AG10803 (cell line): ENCODE results near the gene SLC35D3.

ENCODE experiments used
- DNase-seq: peaks from one replicate; pipeline ENCODE4 v3.0.0; 2010; ENCODE audit warnings: low read depth
- H3K4me3 ChIP-seq: 2 replicates; pipeline ENCODE4 v1.5.1; 2011; ENCODE audit warnings: mild to moderate bottlenecking, low read length, control low read depth
- CTCF ChIP-seq: conservative IDR thresholded peaks from 2 replicates; pipeline ENCODE4 v1.5.1; 2011; ENCODE audit warnings: mild to moderate bottlenecking, low read length, control low read depth, inconsistent platforms

The SLC35D3 gene

DNA sequence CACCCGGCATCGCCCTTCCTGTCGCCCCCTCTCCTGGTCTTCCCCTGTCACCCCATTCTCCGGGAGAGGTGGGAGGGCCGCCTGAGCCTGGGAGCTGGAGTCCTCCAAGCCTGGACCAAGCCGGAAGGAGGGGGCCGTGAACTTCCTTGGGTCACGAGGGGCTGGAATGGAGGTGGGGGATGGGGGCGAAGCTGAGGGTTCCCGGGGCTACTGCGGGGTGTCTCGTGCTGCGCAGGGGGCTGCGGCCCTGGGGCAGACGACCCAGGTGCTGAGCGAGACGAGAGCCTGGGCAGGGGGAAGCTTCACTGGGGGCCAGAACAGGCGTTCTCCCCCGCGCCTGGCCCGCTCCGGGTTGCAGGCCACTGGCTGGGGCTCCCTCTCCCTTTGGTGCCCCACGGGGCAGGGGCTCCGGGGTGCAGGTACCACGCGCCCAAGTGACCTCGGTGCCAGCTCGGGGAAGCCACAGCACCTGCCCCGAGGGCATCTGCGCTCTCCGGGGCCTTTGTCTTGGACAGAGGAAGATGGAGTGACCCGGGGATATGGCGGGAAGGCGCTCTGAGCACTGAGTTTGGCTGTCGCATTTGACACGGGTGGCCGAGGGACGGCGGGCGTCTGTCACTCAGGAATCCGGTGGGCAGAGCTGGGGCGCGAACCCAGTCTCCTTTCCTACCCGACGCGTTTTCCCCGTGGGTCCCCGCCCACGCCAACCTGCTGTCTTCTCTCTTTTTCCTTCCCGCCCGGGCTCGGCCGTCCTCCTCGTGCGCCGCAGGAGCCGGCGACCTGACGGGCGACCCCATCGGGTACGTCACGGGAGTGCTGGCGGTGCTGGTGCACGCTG lies 1.2 kb downstream of the SLC35D3 start:
- DNase-seq = no peak
- no peak overlapping the region for H3K4me3 ChIP-seq
- no peak for TF ChIP-seq CTCF

- H3K4me3 ChIP-seq = no peak overlapping the region
- TF ChIP-seq CTCF = no peak
- no peak for DNase-seq
Observed at GRCh38 chr6:136923954-136924673, 2.0 kb downstream of the SLC35D3 start.

GRCh38 chr6:136926383-136926782 lies 4.3 kb downstream of the SLC35D3 start:
- no peak overlapping the region for H3K4me3 ChIP-seq
- no peak for DNase-seq
- TF ChIP-seq CTCF = no peak

DNA sequence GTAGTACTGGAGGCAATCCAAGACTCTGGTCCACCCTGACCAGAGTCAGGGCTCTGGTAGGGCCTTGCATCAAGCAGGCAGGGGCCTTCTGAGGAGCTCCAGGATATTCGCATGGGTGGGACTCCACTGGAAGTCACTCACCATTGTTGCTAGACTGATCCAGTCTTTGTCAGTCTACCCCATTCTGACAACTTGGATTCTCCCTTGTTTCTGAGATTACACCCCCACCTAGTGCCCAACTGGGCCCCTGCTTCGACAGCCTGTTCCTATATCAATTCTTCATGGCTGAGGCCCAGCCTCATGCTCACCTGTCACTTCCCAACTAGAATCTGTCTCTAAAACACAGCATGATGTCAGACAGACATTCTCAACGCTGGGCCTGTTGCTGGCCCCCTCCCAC lies 5.2 kb downstream of the SLC35D3 start:
- TF ChIP-seq CTCF = peak; percentile 21; the same call in 1 of the 2 replicates
- no peak overlapping the region for H3K4me3 ChIP-seq
- no peak for DNase-seq

GRCh38 chr6:136930528-136930927 lies 8.4 kb downstream of the SLC35D3 start:
- no peak for TF ChIP-seq CTCF
- no peak for DNase-seq
- H3K4me3 ChIP-seq = no peak overlapping the region

DNA sequence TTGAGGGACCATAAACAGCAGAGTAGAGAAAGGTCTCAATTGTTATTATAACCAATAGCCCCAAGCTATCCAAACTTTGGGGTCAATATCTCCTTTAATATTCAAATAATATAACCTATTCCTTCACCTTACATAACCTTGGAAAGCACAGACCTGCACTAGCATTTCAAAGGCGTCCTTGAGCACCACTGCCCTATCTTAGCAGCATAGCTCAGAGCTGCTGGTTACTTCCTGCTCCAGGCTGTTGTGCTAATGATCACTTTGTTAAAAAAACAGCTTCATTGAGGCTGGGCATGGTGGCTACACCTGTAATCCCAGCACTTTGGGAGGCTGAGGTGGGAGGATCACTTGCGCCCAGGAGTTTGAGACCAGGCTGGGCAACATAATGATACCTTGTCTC lies 10.5 kb downstream of the SLC35D3 start:
- TF ChIP-seq CTCF = no peak

GRCh38 chr6:136945072-136945471 lies 23.0 kb downstream of the SLC35D3 start:
- no peak for DNase-seq
- H3K4me3 ChIP-seq = no peak overlapping the region
- TF ChIP-seq CTCF = no peak

More for the DNA sequence above, 10.5 kb downstream of the SLC35D3 start:
- no peak overlapping the region for H3K4me3 ChIP-seq
- DNase-seq = no peak
